ENCODE measurements around the gene ZNF655. TPM values are rescaled to one million over a fixed set of nuclear protein-coding genes. Genes with fewer than 3 reads are reported as not detected.

ZNF655 gene
- total RNA-seq, 1 donor from 2014 or later: 62.0 TPM

GRCh38 chr7:99625961-99626360, 67.5 kb downstream of the ZNF655 start:
- intact Hi-C loops (cut with DNase I): no loop called here
- DNase-seq (ENCODE audit: low spot score) (no peak), ATAC-seq (no peak)

Other genes with a start within 250 kb of the ZNF655 start
- gene ARPC1A, start 232.7 kb upstream of the ZNF655 start, total RNA-seq: 110 TPM
- gene ARPC1B, start 183.9 kb upstream of the ZNF655 start, total RNA-seq: 125 TPM
- 76.1 TPM for gene PDAP1, start 150.0 kb upstream of the ZNF655 start, total RNA-seq
- gene BUD31, start 149.7 kb upstream of the ZNF655 start, total RNA-seq: 59.2 TPM
- gene PTCD1, start 119.8 kb upstream of the ZNF655 start, total RNA-seq: 4.4 TPM
- 38.0 TPM for gene CPSF4, start 119.7 kb upstream of the ZNF655 start, total RNA-seq
- gene ATP5MF, start 92.5 kb upstream of the ZNF655 start, total RNA-seq: 144 TPM
- 12.4 TPM for gene ZNF789, start 85.8 kb upstream of the ZNF655 start, total RNA-seq
- gene ZNF394, start 58.4 kb upstream of the ZNF655 start, total RNA-seq: 38.8 TPM
- gene ZKSCAN5, start 54.0 kb upstream of the ZNF655 start, total RNA-seq: 10.0 TPM
- gene FAM200A, start 6.5 kb upstream of the ZNF655 start, total RNA-seq: 6.7 TPM
- gene TMEM225B, start 39.6 kb downstream of the ZNF655 start, total RNA-seq: 3.5 TPM
- 19.8 TPM for gene ZSCAN25, start 58.3 kb downstream of the ZNF655 start, total RNA-seq
- 4.6 TPM for gene CYP3A5, start 121.4 kb downstream of the ZNF655 start, total RNA-seq
- gene CYP3A7, start 176.6 kb downstream of the ZNF655 start, total RNA-seq: not detected
- gene CYP3A4, start 225.5 kb downstream of the ZNF655 start, total RNA-seq: not detected

All from sciatic nerve (tissue), 2 donors.